ENCODE results near the gene PLEK2. TPM values are rescaled to one million over a fixed set of nuclear protein-coding genes. Genes with fewer than 3 reads are reported as not detected.
"Not testable (repeated sequence)": the region's sequence is repeated elsewhere in the genome, so short reads cannot be mapped to it uniquely, and the experiment has no call there.

Gene PLEK2
- total RNA-seq, 1 donor from 2014 or later, result 1.7 TPM

DNA sequence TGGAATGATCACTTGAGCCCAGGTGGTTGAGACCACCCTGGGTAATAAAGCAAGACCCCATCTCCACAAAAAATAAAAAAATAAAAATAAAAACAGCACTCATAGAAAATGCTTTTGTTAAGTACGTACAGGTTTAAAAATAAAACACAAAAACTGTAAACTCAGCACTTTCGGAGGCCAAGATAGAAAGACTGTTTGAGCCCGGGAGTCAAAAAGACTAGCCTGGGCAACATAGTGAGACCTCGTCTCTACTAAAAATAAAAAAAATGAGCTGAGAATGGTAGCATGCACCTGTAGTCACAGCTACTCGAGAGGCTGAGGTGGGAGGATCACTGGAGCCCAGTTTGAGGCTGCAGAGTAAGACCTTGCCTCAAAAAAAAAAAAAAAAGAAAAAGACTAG lies 59.9 kb downstream of the PLEK2 start:
- H3K27ac Mint-ChIP-seq, result no peak overlapping the region
- no peaks in the 10 kb centered on the region for H3K9me3 Mint-ChIP-seq
- H3K27me3 Mint-ChIP-seq, result no peaks in the 10 kb centered on the region
- H3K4me3 Mint-ChIP-seq, result no peak overlapping the region
- intact Hi-C loops (cut with micrococcal nuclease), result no loop called here
- H3K4me1 Mint-ChIP-seq, result peaks cover 3% of the 10 kb centered on the region
- H3K36me3 Mint-ChIP-seq (ENCODE audit: low read depth), result peaks cover 17% of the 10 kb centered on the region
- no peak for DNase-seq

DNA sequence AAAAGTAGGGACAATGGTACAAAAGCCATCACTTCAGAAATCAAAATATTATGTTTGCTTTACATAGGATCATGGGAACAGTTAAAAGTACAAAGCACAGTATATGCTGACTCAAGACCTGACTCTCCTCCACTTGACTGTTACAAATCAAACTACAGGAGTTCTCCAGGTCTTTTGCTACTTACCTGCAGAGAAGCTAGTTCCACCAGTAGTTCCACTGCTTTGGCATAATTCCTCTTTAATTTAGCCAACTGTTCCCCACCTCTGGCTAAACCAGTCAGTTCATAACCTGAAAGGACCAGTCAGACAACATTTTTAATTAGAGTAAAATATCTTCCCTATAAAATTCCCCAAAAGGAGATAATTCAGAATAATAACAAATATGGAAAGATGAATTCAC lies 66.4 kb downstream of the PLEK2 start:
- no peaks in the 10 kb centered on the region for H3K4me1 Mint-ChIP-seq
- DNase-seq, result no peak
- H3K9me3 Mint-ChIP-seq, result no peaks in the 10 kb centered on the region
- intact Hi-C loops (cut with micrococcal nuclease), result no loop called here
- no peak overlapping the region for H3K27ac Mint-ChIP-seq
- no peak overlapping the region for H3K4me3 Mint-ChIP-seq
- no peaks in the 10 kb centered on the region for H3K27me3 Mint-ChIP-seq
- H3K36me3 Mint-ChIP-seq (ENCODE audit: low read depth), result peaks cover 40% of the 10 kb centered on the region

DNA sequence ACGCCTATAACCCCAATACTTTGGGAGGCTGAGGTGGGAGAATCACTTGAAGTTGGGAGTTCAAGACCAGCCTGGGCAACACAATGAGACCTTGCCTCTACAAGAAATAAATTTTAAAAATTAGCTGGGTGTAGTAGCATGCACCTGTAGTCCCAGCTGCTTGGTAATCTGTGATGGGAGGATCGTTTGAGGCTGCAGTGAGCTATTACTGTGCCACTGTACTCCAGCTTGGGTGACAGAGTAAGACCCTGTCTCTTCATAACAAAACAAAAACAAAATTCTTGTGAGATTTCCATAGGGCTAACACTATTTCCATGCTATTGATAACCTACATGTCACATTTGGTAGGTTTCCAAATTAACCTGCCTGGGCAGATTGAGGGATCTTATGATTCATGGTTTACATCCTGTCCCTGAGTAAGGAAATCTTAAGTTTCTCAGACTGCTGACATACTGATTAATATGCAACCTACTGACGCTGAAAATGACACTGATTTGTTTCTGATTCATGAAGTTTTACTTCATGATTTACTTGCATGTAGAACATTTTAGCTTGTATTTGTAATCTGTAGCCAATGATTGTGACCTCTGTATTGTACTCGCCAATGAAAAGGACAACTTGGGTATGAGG lies 68.2 kb downstream of the PLEK2 start:
- peaks cover 35% of the 10 kb centered on the region for H3K36me3 Mint-ChIP-seq (ENCODE audit: low read depth)
- H3K4me3 Mint-ChIP-seq, result no peak overlapping the region
- no peak for DNase-seq
- H3K27me3 Mint-ChIP-seq, result no peaks in the 10 kb centered on the region
- no peaks in the 10 kb centered on the region for H3K4me1 Mint-ChIP-seq
- intact Hi-C loops (cut with micrococcal nuclease), result no loop called here
- H3K27ac Mint-ChIP-seq, result no peak overlapping the region
- H3K9me3 Mint-ChIP-seq, result no peaks in the 10 kb centered on the region

DNA sequence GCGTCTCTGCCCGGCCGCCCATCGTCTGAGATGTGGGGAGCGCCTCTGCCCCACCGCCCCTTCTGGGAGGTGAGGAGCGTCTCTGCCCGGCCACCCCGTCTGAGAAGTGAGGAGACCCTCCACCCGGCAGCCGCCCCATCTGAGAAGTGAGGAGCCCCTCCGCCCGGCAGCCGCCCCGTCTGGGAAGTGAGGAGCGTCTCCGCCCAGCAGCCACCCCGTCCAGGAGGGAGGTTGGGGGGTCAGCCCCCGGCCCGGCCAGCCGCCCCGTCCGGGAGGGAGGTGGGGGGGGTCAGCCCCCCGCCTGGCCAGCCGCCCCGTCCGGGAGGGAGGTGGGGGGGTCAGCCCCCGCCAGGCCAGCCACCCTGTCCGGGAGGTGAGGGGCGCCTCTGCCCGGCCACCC lies 70.7 kb downstream of the PLEK2 start:
- H3K9me3 Mint-ChIP-seq; H3K4me1 Mint-ChIP-seq; intact Hi-C loops (cut with micrococcal nuclease); H3K4me3 Mint-ChIP-seq; H3K27ac Mint-ChIP-seq; DNase-seq; H3K27me3 Mint-ChIP-seq: not testable (repeated sequence)
- H3K36me3 Mint-ChIP-seq (ENCODE audit: low read depth), result peaks cover 40% of the 10 kb centered on the region

Other genes starting within 250 kb of the PLEK2 start
- gene GARIN2, start 222.7 kb downstream of the PLEK2 start, total RNA-seq, result 0.14 and 0.28 TPM in 2 replicates
- gene PALS1, start 170.7 kb downstream of the PLEK2 start, total RNA-seq, result 5.2 and 5.3 TPM in 2 replicates
- 29.7 and 30.1 TPM in 2 replicates for gene ATP6V1D, start 52.4 kb downstream of the PLEK2 start, total RNA-seq
- 255 and 268 TPM in 2 replicates for gene EIF2S1, start 51.8 kb downstream of the PLEK2 start, total RNA-seq
- 2.4 and 2.7 TPM in 2 replicates for gene TMEM229B, start 76.6 kb upstream of the PLEK2 start, total RNA-seq
- 1.5 and 1.7 TPM in 2 replicates for gene PLEKHH1, start 121.1 kb upstream of the PLEK2 start, total RNA-seq
- gene PIGH, start 188.1 kb upstream of the PLEK2 start, total RNA-seq, result 21.2 and 22.7 TPM in 2 replicates
- 4.7 and 5.0 TPM in 2 replicates for gene ARG2, start 207.8 kb upstream of the PLEK2 start, total RNA-seq